Subcutaneous abdominal adipose tissue (tissue), 5 donors: Measurements from ENCODE around the gene ZNF221.
"Not testable (repeated sequence)": the region's sequence is repeated elsewhere in the genome, so short reads cannot be mapped to it uniquely, and the experiment has no call there.

Experiments used
- H3K27ac ChIP-seq: one replicate; pipeline ENCODE4 v1.7.0; 2013; ENCODE audit warnings: low read depth, mild to moderate bottlenecking, inconsistent platforms, low read length, moderate library complexity
- H3K27me3 ChIP-seq, 5 donors: one replicate each; pipeline ENCODE4 v1.7.0; 2013; ENCODE audit warnings: low read length in 5 of 5, inconsistent platforms in 1 of 5; ENCODE audit not compliant: control insufficient read depth in 5 of 5, insufficient read depth in 4 of 5
- H3K36me3 ChIP-seq, 5 donors: one replicate each; pipeline ENCODE4 v1.7.0; 2013; ENCODE audit warnings: low read length in 5 of 5; ENCODE audit not compliant: control insufficient read depth in 5 of 5, insufficient read depth in 5 of 5
- H3K4me1 ChIP-seq, 5 donors: one replicate each; pipeline ENCODE4 v1.7.0; 2013; ENCODE audit warnings: low read length in 5 of 5, mild to moderate bottlenecking in 3 of 5, moderate library complexity in 1 of 5; ENCODE audit not compliant: control insufficient read depth in 5 of 5, insufficient read depth in 5 of 5
- H3K4me3 ChIP-seq, 5 donors: one replicate each; pipeline ENCODE4 v1.7.0; 2013; ENCODE audit warnings: low read length in 5 of 5, low read depth in 1 of 5
- H3K9ac ChIP-seq, 5 donors: one replicate each; pipeline ENCODE4 v1.7.0; 2013; ENCODE audit warnings: low read length in 5 of 5, mild to moderate bottlenecking in 4 of 5, moderate library complexity in 3 of 5
- H3K9me3 ChIP-seq, 5 donors: one replicate each; pipeline ENCODE4 v1.7.0; 2013; ENCODE audit warnings: low read length in 5 of 5; ENCODE audit not compliant: control insufficient read depth in 5 of 5
- donor health status: healthy.
- donor health status: healthy.
- donor health status: healthy.
- donor health status: healthy.
- donor health status: healthy.

Gene ZNF221

GRCh38 chr19:43923875-43924274, 27.2 kb upstream of the ZNF221 start:
- peaks cover 19 to 35% (median 32%) of the 10 kb centered on the region in 5 donors for H3K9me3 ChIP-seq
- no peak overlapping the region for H3K4me3 ChIP-seq
- no peaks in the 10 kb centered on the region for H3K27me3 ChIP-seq
- H3K27ac ChIP-seq = no peak overlapping the region
- H3K9ac ChIP-seq = no peak overlapping the region
- peaks cover 81 to 98% (median 92%) of the 10 kb centered on the region in 5 donors for H3K36me3 ChIP-seq
- H3K4me1 ChIP-seq = no peaks in the 10 kb centered on the region

GRCh38 chr19:43928820-43929219, 22.2 kb upstream of the ZNF221 start:
- Histone ChIP-seq H3K27ac (no peak overlapping the region), H3K4me3 (no peak overlapping the region), H3K4me1 (peaks cover 0 to 3% (median 1%) of the 10 kb centered on the region in 5 donors), H3K9me3 (peaks cover 6 to 14% (median 7%) of the 10 kb centered on the region in 5 donors), H3K36me3 (peaks cover 63 to 83% (median 77%) of the 10 kb centered on the region in 5 donors), H3K27me3 (no peaks in the 10 kb centered on the region), H3K9ac (no peak overlapping the region)

DNA sequence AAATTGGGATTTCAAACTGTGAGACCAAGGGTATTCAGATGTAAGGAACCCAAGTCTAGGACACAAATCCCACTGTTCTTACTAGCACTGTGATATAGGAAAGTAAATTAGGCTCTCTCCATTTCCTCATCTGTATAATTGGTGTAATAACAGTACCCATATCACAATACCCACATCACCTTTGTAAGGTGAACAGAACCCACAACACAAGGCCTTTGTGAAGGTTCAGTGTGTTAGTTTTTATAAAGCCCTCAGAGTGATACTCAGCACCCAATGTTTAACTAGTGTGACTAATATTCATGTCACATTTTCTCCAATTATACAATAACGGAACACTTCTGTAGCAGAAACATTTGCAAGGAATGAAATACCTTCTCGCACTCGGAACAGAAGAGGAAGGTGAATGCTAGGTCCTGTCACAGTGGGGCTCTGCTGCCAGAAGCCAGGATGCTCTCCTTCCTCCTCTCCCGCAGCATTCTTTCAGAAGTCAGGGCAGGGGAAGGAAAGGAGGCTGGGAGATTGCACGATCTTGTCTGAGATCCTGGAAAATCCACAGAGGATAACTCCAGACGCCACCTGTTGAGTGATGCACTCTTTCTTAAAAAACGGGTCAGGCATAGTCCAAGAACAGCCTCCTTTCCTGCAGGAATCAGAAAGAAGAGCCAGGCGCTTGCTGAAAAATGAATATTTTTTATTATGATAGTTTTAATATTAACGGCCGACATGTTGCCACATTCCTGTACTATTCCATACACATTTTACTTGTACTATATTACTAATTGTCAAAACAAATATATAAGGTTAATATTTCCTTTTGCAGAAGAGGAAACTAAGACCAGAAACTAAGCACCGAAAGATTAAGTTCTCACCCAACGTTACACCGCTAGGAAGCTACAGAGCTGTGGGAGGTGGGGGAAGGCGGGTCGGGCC, 16.7 kb upstream of the ZNF221 start:
- H3K9me3 ChIP-seq = peaks cover 0 to 4% (median 1%) of the 10 kb centered on the region in 5 donors
- peak overlapping the region; percentile 91 for H3K27ac ChIP-seq
- H3K4me1 ChIP-seq = peaks cover 5 to 17% (median 15%) of the 10 kb centered on the region in 5 donors
- peak overlapping the region; percentile 84 to 97 (median 93) for H3K4me3 ChIP-seq
- H3K27me3 ChIP-seq = no peaks in the 10 kb centered on the region
- H3K36me3 ChIP-seq = peaks cover 23 to 32% (median 29%) of the 10 kb centered on the region in 5 donors
- peak overlapping the region; percentile 88 to 96 (median 94) for H3K9ac ChIP-seq

DNA sequence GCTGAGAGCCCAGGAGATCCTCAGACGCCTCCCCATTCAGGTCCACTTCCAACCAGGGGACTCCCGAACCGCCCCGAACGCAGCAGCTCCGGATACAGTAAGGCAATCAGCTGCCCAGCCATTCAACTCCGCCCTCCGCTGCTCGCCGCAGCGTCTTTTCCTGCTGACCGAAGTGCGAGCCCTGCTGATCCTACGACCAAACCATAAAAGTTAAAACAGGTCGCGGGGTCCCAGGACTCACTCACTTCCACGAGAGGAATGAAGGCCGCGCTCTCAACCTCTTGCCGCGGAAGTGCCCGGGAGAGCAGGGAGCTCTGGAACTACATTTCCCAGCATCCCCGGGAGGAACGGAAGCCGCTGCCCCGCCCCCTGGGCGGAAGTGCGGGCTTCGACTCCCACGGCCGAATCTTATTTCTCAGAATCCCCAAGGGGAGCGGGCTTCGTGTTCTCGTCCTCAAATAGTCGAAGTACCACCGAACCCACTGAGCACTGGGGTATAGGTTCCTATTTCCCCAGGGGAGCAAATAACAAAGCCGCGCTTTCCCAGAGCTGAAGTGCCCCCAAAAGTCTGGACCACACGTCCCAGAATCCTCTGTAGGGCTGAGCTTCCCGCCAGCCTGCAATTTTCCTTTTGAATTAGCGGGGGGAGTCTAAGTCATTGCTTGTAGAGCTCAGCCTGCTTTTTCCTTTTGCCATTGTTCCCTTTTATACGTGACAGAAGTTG, 15.9 kb upstream of the ZNF221 start, which contains the start of gene ZNF45:
Gene ZNF45, minus strand, starts transcription at position 298 of the 724 bp plus-strand sequence. CDS start 13,097 bp downstream, outside the sequence.
- H3K9ac ChIP-seq = peak within 1 kb of the TSS; percentile 88 to 96 (median 94)
- H3K27ac ChIP-seq = peak within 1 kb of the TSS; percentile 91
- no peaks in the 10 kb centered on the region for H3K27me3 ChIP-seq
- H3K4me3 ChIP-seq = peak within 1 kb of the TSS; percentile 84 to 97 (median 93)
- H3K4me1 ChIP-seq = peaks cover 5 to 17% (median 15%) of the 10 kb centered on the region in 5 donors
- H3K9me3 ChIP-seq = peaks cover 0 to 6% (median 4%) of the 10 kb centered on the region in 5 donors
- H3K36me3 ChIP-seq = peaks cover 17 to 24% (median 20%) of the 10 kb centered on the region in 5 donors

DNA sequence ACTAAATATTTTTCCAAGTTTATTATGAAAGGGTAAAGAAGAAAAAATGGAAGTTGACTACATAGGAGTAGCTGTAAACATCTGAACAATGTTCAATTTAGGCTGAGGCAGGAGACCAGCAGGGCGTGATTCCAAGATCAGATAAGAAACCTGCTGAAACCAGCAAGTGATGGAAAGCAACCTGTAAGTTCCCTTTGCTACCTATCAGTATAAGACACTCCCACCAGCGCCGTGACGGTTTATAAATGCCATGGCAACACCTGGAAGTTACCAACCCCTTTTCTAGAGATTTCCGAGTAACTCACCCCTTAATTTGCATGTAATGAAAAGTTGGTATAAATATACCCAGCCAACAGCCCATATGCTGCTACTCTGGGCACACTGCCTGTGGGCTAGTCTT, 14.8 kb upstream of the ZNF221 start:
- Histone ChIP-seq H3K36me3 (peaks cover 10 to 14% (median 12%) of the 10 kb centered on the region in 5 donors), H3K4me3 (no peak overlapping the region), H3K4me1 (peaks cover 5 to 17% (median 15%) of the 10 kb centered on the region in 5 donors), H3K27ac (no peak overlapping the region), H3K9me3 (peaks cover 0 to 6% (median 4%) of the 10 kb centered on the region in 5 donors), H3K9ac (no peak overlapping the region), H3K27me3 (no peaks in the 10 kb centered on the region)

- Histone ChIP-seq H3K9ac (no peak overlapping the region), H3K27ac (no peak overlapping the region), H3K27me3 (no peaks in the 10 kb centered on the region), H3K36me3 (no peaks in the 10 kb centered on the region), H3K4me1 (peaks cover 3 to 8% (median 5%) of the 10 kb centered on the region in 5 donors), H3K4me3 (peak overlapping the region in 1 of 5 donors; percentile 8), H3K9me3 (peaks cover 0 to 14% (median 5%) of the 10 kb centered on the region in 5 donors)
These were observed 11.3 kb upstream of the ZNF221 start for GRCh38 chr19:43939557-43940260.

DNA sequence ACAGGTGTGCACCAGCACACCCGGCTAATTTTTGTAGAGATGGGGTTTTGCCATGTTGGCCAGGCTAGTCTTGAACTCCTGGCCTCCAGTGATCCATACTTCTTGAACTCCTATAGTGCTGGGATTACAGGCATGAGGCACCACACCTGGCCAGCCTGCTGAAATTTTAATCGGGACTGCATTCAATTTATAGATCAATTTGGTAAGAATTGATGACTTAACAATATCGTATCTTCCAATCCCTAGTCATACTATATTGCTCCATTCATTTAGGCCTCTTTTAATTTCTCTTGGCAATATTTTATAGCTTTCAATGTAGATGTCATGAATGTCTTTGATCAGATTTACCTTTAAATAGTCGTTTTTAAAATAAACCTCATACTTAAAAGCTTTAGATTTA, 10.3 kb upstream of the ZNF221 start:
- Histone ChIP-seq H3K36me3 (no peaks in the 10 kb centered on the region), H3K9ac (no peak overlapping the region), H3K27ac (no peak overlapping the region), H3K4me1 (peaks cover 0 to 2% (median 2%) of the 10 kb centered on the region in 5 donors), H3K9me3 (peaks cover 0 to 15% (median 8%) of the 10 kb centered on the region in 5 donors), H3K4me3 (no peak overlapping the region), H3K27me3 (no peaks in the 10 kb centered on the region)

DNA sequence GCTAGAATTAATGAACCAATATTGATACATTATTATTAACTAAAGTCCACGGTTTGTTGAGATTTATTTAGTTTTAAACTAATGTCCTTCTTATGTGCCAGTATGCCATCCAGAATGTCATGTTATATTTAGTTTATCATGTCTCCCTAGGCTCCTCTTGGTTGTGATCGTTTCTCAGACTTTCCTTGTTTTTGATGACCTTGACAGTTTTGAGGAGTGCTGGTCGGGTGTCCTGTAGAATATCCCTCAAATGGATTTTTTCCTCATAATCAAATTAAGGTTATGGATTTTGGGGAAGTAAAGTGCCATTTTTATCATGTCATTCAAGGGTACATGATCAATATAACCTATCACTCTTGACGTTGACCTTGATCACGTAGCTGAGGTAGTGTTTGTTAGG, 9.8 kb upstream of the ZNF221 start:
- H3K27me3 ChIP-seq = no peaks in the 10 kb centered on the region
- H3K36me3 ChIP-seq = no peaks in the 10 kb centered on the region
- no peak overlapping the region for H3K4me3 ChIP-seq
- no peak overlapping the region for H3K27ac ChIP-seq
- H3K9ac ChIP-seq = no peak overlapping the region
- peaks cover 0 to 20% (median 11%) of the 10 kb centered on the region in 5 donors for H3K9me3 ChIP-seq
- no peaks in the 10 kb centered on the region for H3K4me1 ChIP-seq

DNA sequence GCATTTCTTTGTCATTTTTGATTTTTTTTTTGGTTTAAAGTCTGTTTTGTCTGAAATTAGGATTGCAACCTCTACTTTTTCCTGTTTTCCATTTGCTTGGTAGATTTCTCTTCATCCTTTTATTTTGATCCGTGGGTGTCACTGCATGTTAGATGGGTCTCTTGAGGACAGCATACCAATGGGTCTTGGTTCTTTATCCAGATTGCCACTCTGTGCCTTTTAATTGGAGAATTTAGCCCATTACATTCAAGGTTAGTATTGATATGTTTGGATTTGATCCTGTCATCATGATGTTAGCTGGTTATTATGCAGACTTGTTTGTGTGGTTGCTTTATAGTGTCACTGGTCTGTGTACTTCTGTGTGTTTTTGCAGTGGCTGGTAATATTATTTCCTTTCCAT, 3.6 kb upstream of the ZNF221 start:
- H3K9me3 ChIP-seq = peaks cover 3 to 27% (median 15%) of the 10 kb centered on the region in 5 donors
- not testable (repeated sequence) for H3K9ac ChIP-seq, H3K27ac ChIP-seq, H3K36me3 ChIP-seq, H3K4me1 ChIP-seq, H3K27me3 ChIP-seq, H3K4me3 ChIP-seq
